CD14-positive monocyte (primary cell): Measurements from ENCODE around the gene ENDOV. TPM values are rescaled to one million over a fixed set of nuclear protein-coding genes. Genes with fewer than 3 reads are reported as not detected.

Experiments
- DNase-seq, 3 donors: peaks; one replicate each; pipeline ENCODE4 v3.0.0-alpha.2; 2011 to 2022
- H2AFZ ChIP-seq: 2 replicates; pipeline ENCODE4 v1.6.0; 2012; ENCODE audit warnings: mild to moderate bottlenecking, low read depth, low read length, inconsistent platforms; ENCODE audit not compliant: insufficient read depth, poor library complexity, severe bottlenecking
- H3K27ac ChIP-seq, 2 donors: 1 replicate in 1 of 2; 2 replicates in 1 of 2; pipeline ENCODE4 v1.5.1; 2012 to 2013; ENCODE audit warnings: low read length in 2 of 2, control low read depth in 1 of 2, inconsistent platforms in 1 of 2, low read depth in 1 of 2, mild to moderate bottlenecking in 1 of 2
- H3K27me3 ChIP-seq, 2 donors: one replicate each; pipeline versions ENCODE4 v1.6.0 to v1.6.1; 2011 to 2013; ENCODE audit warnings: low read length in 2 of 2; ENCODE audit not compliant: control insufficient read depth in 2 of 2, insufficient read depth in 2 of 2
- H3K36me3 ChIP-seq, 2 donors: replicated peaks in 1 of 2; 1 replicate in 1 of 2; 2 replicates in 1 of 2; pipeline versions ENCODE4 v1.5.1 to v1.6.1; 2012 to 2013; ENCODE audit warnings: low read length in 2 of 2, control low read depth in 1 of 2, inconsistent platforms in 1 of 2, mild to moderate bottlenecking in 1 of 2; ENCODE audit not compliant: insufficient read depth in 2 of 2, control insufficient read depth in 1 of 2
- H3K4me1 ChIP-seq, 2 donors: 1 replicate in 1 of 2; 2 replicates in 1 of 2; pipeline versions ENCODE4 v1.5.1 to v1.6.1; 2012 to 2013; ENCODE audit warnings: low read length in 2 of 2, control low read depth in 1 of 2, inconsistent platforms in 1 of 2, mild to moderate bottlenecking in 1 of 2, moderate library complexity in 1 of 2; ENCODE audit not compliant: insufficient read depth in 2 of 2, control insufficient read depth in 1 of 2
- H3K4me2 ChIP-seq: replicated peaks from 2 replicates; pipeline ENCODE3; 2012; ENCODE audit warnings: low read length, moderate library complexity, mild to moderate bottlenecking; ENCODE audit not compliant: poor library complexity, severe bottlenecking; ENCODE audit errors: extremely low read depth
- H3K4me3 ChIP-seq, 3 experiments: fragments of 200-600 bp in 1 of 3; sonication (generic) in 1 of 3; replicated peaks in 1 of 3; 1 replicate in 2 of 3; 2 replicates in 1 of 3; pipeline ENCODE4 v1.5.1; 2011 to 2013; ENCODE audit warnings: low read length in 3 of 3, mild to moderate bottlenecking in 3 of 3, control low read depth in 2 of 3, low read depth in 2 of 3, inconsistent platforms in 1 of 3, moderate library complexity in 1 of 3
- H3K79me2 ChIP-seq: 2 replicates; pipeline ENCODE4 v1.6.0; 2012; ENCODE audit warnings: mild to moderate bottlenecking, control low read depth, inconsistent platforms, low read length, moderate library complexity; ENCODE audit not compliant: insufficient read depth
- H3K9ac ChIP-seq: 2 replicates; pipeline ENCODE4 v1.6.0; 2017; ENCODE audit warnings: low read length, mild to moderate bottlenecking; ENCODE audit not compliant: insufficient read depth, poor library complexity, severe bottlenecking
- H3K9me3 ChIP-seq, 2 donors: replicated peaks in 1 of 2; 1 replicate in 1 of 2; 2 replicates in 1 of 2; pipeline versions ENCODE4 v1.5.1 to v1.6.1; 2012 to 2013; ENCODE audit warnings: low read length in 2 of 2, control low read depth in 1 of 2; ENCODE audit not compliant: control insufficient read depth in 1 of 2, insufficient read depth in 1 of 2
- H4K20me1 ChIP-seq: 2 replicates; pipeline ENCODE4 v1.6.0; 2012; ENCODE audit warnings: mild to moderate bottlenecking, low read length, control low read depth, moderate library complexity; ENCODE audit not compliant: insufficient read depth
- H3K27ac Mint-ChIP-seq, 7 donors: one replicate each; pipeline ENCODE4 v1.8.0; 2020; ENCODE audit warnings: mild to moderate bottlenecking in 7 of 7, mixed read lengths in 7 of 7, moderate library complexity in 6 of 7, inconsistent platforms in 2 of 7
- H3K27me3 Mint-ChIP-seq, 3 donors: one replicate each; pipeline ENCODE4 v1.8.0; 2021 to 2022; ENCODE audit warnings: low read depth in 3 of 3, mild to moderate bottlenecking in 3 of 3, mixed read lengths in 3 of 3, moderate library complexity in 3 of 3, inconsistent platforms in 1 of 3
- H3K36me3 Mint-ChIP-seq, 2 donors: one replicate each; pipeline ENCODE4 v1.8.0; 2020; ENCODE audit warnings: mixed read lengths in 2 of 2, inconsistent platforms in 1 of 2, mild to moderate bottlenecking in 1 of 2
- H3K4me1 Mint-ChIP-seq: one replicate; pipeline ENCODE4 v1.8.0; 2020; ENCODE audit warnings: mild to moderate bottlenecking, mixed read lengths
- H3K4me3 Mint-ChIP-seq, 2 donors: one replicate each; pipeline ENCODE4 v1.8.0; 2020; ENCODE audit warnings: mild to moderate bottlenecking in 2 of 2, mixed read lengths in 2 of 2, moderate library complexity in 1 of 2
- H3K9me3 Mint-ChIP-seq, 7 donors: one replicate each; pipeline ENCODE4 v1.8.0; 2020 to 2022; ENCODE audit warnings: mixed read lengths in 7 of 7, mild to moderate bottlenecking in 6 of 7, moderate library complexity in 6 of 7, inconsistent platforms in 2 of 7
- CTCF ChIP-seq: fragments of 200-600 bp; IDR thresholded peaks from one replicate; pipeline ENCODE4 v1.8.0; 2022; ENCODE audit warnings: antibody characterized with exemption, mild to moderate bottlenecking
- WGBS: methylation state at CpG from one replicate; pipeline ENCODE4 v1.1.5; 2013; ENCODE audit warnings: missing lambda C conversion rate; ENCODE audit not compliant: insufficient coverage; 5-methylcytosine and 5-hydroxymethylcytosine counted together
- intact Hi-C, 2 donors: fragments of 100-400 bp; cut with micrococcal nuclease; formaldehyde crosslinking; loops; one replicate each; pipeline versions ENCODE4 v1.15.0 to v1.15.1; 2023
- polyA plus RNA-seq, 3 donors: library from polyadenylated mRNA; depleted of rRNA in 1 of 3; unstranded in 2 of 3; stranded (reverse) in 1 of 3; fragments of 300-500 nt in 2 of 3; fragments of >200 nt in 1 of 3; fragmentation: Illumina TruSeq in 2 of 3; gene quantifications; 1 replicate in 2 of 3; 2 replicates in 1 of 3; pipeline ENCODE4 v1.2.3, GENCODE V29; 2012 to 2021

The ENDOV gene
- polyA plus RNA-seq, 3 donors = 10.4 to 15.7 (median 13.3) TPM

- no peaks in the 10 kb centered on the region for H4K20me1 ChIP-seq
- H3K36me3 ChIP-seq = no peaks in the 10 kb centered on the region
- no peak overlapping the region for H3K27ac Mint-ChIP-seq
- no peaks in the 10 kb centered on the region for H3K4me1 ChIP-seq
- no peak for DNase-seq
- no peaks in the 10 kb centered on the region for H3K9me3 Mint-ChIP-seq
- no peak overlapping the region for H3K4me3 Mint-ChIP-seq
- no peaks in the 10 kb centered on the region for H3K4me1 Mint-ChIP-seq
- no peak overlapping the region for H3K9ac ChIP-seq
- H3K4me2 ChIP-seq = no peak overlapping the region
- no peak overlapping the region for H3K4me3 ChIP-seq
- intact Hi-C loops = no loop called here
- no peaks in the 10 kb centered on the region for H3K36me3 Mint-ChIP-seq
- 96% methylated on average over 4 of the region's 4 CpGs for WGBS
- H3K27me3 ChIP-seq = no peaks in the 10 kb centered on the region
- no peak overlapping the region for H3K27ac ChIP-seq
- no peak for TF ChIP-seq CTCF
- peaks cover 0 to 2% (median 0%) of the 10 kb centered on the region in 3 donors for H3K27me3 Mint-ChIP-seq
- no peaks in the 10 kb centered on the region for H3K9me3 ChIP-seq
- H2AFZ ChIP-seq = no peak overlapping the region
- no peaks in the 10 kb centered on the region for H3K79me2 ChIP-seq
Measured at GRCh38 chr17:80442764-80443163, 27.8 kb downstream of the ENDOV start.

DNA sequence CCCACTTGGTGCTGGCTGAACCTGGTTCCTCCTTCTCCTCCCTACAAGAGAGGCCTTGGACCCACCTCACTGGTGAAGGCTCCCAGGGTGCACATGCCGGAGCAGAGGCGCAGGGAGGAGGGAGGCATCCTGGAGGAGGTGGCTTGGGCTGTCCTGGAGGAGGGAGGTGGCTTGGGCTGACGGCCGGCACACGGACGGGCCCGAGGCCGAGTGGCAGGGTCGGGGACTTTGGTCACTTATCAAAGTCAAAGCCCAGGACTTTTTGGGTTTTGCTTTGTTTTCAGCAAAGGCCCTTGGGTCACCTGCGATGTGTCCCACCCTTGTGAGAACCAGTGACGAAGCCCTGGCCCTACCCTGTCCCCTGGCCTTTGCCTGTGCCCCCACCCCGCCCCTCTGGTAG, 28.5 kb downstream of the ENDOV start:
- no peak overlapping the region for H3K27ac Mint-ChIP-seq
- WGBS = 58% methylated on average over 9 of the region's 12 CpGs

More for the DNA sequence above, 28.5 kb downstream of the ENDOV start:
- Mint-ChIP-seq H3K9me3 (no peaks in the 10 kb centered on the region), H3K4me1 (no peaks in the 10 kb centered on the region), H3K36me3 (no peaks in the 10 kb centered on the region), H3K4me3 (no peak overlapping the region), H3K27me3 (peaks cover 1 to 2% (median 2%) of the 10 kb centered on the region in 3 donors)
- intact Hi-C loops = no loop called here
- DNase-seq = no peak
- Histone ChIP-seq H3K79me2 (no peaks in the 10 kb centered on the region), H2AFZ (no peak overlapping the region), H3K36me3 (no peaks in the 10 kb centered on the region), H3K9me3 (no peaks in the 10 kb centered on the region), H3K4me3 (no peak overlapping the region), H3K4me1 (no peaks in the 10 kb centered on the region), H3K27me3 (no peaks in the 10 kb centered on the region), H3K27ac (no peak overlapping the region), H3K9ac (no peak overlapping the region), H4K20me1 (no peaks in the 10 kb centered on the region), H3K4me2 (no peak overlapping the region)
- TF ChIP-seq CTCF = no peak
